HCT116 (cell line): ENCODE measurements around the gene ACOT6. TPM values are rescaled to one million over a fixed set of nuclear protein-coding genes. Genes with fewer than 3 reads are reported as not detected.

Source experiments
- ATAC-seq: fragments of 200-7000 bp; cut with Tn5 transposase; 2 replicates; pipeline ENCODE4 v1.9.1; 2020; ENCODE audit warnings: mild to moderate bottlenecking, moderate library complexity
- BruUV-seq: library from RNA; stranded (reverse); fragments of 400-500 nt; replicated peaks from 2 replicates; lab custom pipeline; 2021; lab: Mats Ljungman, UMichigan
- CTCF ChIA-PET: fragments of 300-600 bp; sonication (Branson Sonifier 250); formaldehyde crosslinking; loops from one replicate; lab custom pipeline; 2021; ENCODE audit warnings: antibody characterized with exemption; lab: Charles Lee
- POLR2A ChIA-PET: fragments of 300-600, 350-600 bp; sonication (Branson Sonifier 250); formaldehyde crosslinking; loops from one replicate; lab custom pipeline; 2021; ENCODE audit warnings: antibody characterized with exemption; lab: Charles Lee
- RAD21 ChIA-PET, 2 experiments: fragments of 300-600 bp; sonication (Branson Sonifier 250); formaldehyde crosslinking; loops; one replicate each; lab custom pipeline; 2023; ENCODE audit warnings: low total read pairs in 2 of 2; ENCODE audit not compliant: uncharacterized antibody in 2 of 2, unreplicated experiment in 2 of 2, low non-redundant PET in 1 of 2; lab: Charles Lee
- DNase-seq: peaks from one replicate; pipeline ENCODE4 v3.0.0-alpha.2; 2010; ENCODE audit warnings: low read depth, low spot score
- H2AFZ ChIP-seq: fragments of 200-600 bp; shearing (Covaris generic), sonication (generic); 2 replicates; pipeline ENCODE4 v1.6.1; 2017; ENCODE audit warnings: low read depth, mixed run types, mixed read lengths, antibody characterized with exemption, low read length; ENCODE audit not compliant: poor library complexity, severe bottlenecking
- H3K27ac ChIP-seq: 2 replicates; pipeline ENCODE4 v1.5.1; 2012; ENCODE audit warnings: low read depth, low read length
- H3K27me3 ChIP-seq: fragments of 200-600 bp; sonication (generic); 2 replicates; pipeline ENCODE4 v1.6.1; 2016; ENCODE audit warnings: mixed run types, low read length, mixed read lengths; ENCODE audit not compliant: insufficient read depth
- H3K36me3 ChIP-seq, 2 experiments: fragments of 200-500 bp in 1 of 2; fragments of 200-600 bp in 1 of 2; sonication (Bioruptor generic) in 1 of 2; sonication (generic) in 1 of 2; 2 replicates each; pipeline versions ENCODE4 v1.5.1 to v1.6.1; 2014 to 2016; ENCODE audit warnings: low read length in 2 of 2, inconsistent platforms in 1 of 2, mixed read lengths in 1 of 2, mixed run types in 1 of 2; ENCODE audit not compliant: insufficient read depth in 2 of 2, control insufficient read depth in 1 of 2
- H3K4me1 ChIP-seq, 2 experiments: fragments of 200-600 bp in 1 of 2; sonication (generic) in 1 of 2; 2 replicates each; pipeline versions ENCODE4 v1.5.1 to v1.6.1; 2012 to 2017; ENCODE audit warnings: low read length in 2 of 2, inconsistent platforms in 1 of 2, mild to moderate bottlenecking in 1 of 2, mixed read lengths in 1 of 2, mixed run types in 1 of 2, moderate library complexity in 1 of 2; ENCODE audit not compliant: insufficient read depth in 2 of 2, control insufficient read depth in 1 of 2
- H3K4me2 ChIP-seq: fragments of 200-600 bp; sonication (generic); 2 replicates; pipeline ENCODE4 v1.6.1; 2017; ENCODE audit warnings: mixed run types, low read length, mixed read lengths
- H3K4me3 ChIP-seq, 2 experiments: fragments of 200-600 bp in 1 of 2; sonication (generic) in 1 of 2; replicated peaks in 1 of 2; 2 replicates each; pipeline ENCODE4 v1.5.1; 2011 to 2016; ENCODE audit warnings: low read length in 2 of 2, control low read depth in 1 of 2, low read depth in 1 of 2, mild to moderate bottlenecking in 1 of 2, mixed read lengths in 1 of 2, mixed run types in 1 of 2
- H3K79me2 ChIP-seq: fragments of 200-600 bp; sonication (generic); 2 replicates; pipeline ENCODE4 v1.6.1; 2017; ENCODE audit warnings: mild to moderate bottlenecking, mixed run types, low read length, moderate library complexity, mixed read lengths; ENCODE audit not compliant: insufficient read depth
- H3K9ac ChIP-seq: fragments of 200-600 bp; sonication (generic); 2 replicates; pipeline ENCODE4 v1.6.1; 2016; ENCODE audit warnings: low read length, mixed read lengths
- H3K9me2 ChIP-seq: fragments of 200-600 bp; sonication (generic), shearing (Covaris generic); 2 replicates; pipeline ENCODE4 v1.6.1; 2017; ENCODE audit warnings: mixed run types, mild to moderate bottlenecking, moderate library complexity; ENCODE audit not compliant: insufficient read depth
- H3K9me3 ChIP-seq, 2 experiments: fragments of 200-500 bp in 1 of 2; fragments of 200-600 bp in 1 of 2; sonication (Bioruptor generic) in 1 of 2; sonication (generic) in 1 of 2; 2 replicates each; pipeline ENCODE4 v1.6.1; 2014 to 2017; ENCODE audit warnings: low read length in 2 of 2, mixed read lengths in 2 of 2, inconsistent platforms in 1 of 2, low read depth in 1 of 2, mild to moderate bottlenecking in 1 of 2, mixed run types in 1 of 2, moderate library complexity in 1 of 2; ENCODE audit not compliant: control insufficient read depth in 1 of 2, insufficient read depth in 1 of 2
- H4K20me1 ChIP-seq: fragments of 200-600 bp; sonication (generic), shearing (Covaris generic); 2 replicates; pipeline ENCODE4 v1.6.1; 2017; ENCODE audit warnings: mixed run types, mild to moderate bottlenecking, moderate library complexity; ENCODE audit not compliant: insufficient read depth
- ATF3 ChIP-seq: IDR thresholded peaks from 2 replicates; pipeline ENCODE4 v1.6.1; 2012
- CBX3 ChIP-seq: IDR thresholded peaks from 2 replicates; pipeline ENCODE4 v1.6.1; 2012; ENCODE audit warnings: low read depth
- CEBPB ChIP-seq: IDR thresholded peaks from 2 replicates; pipeline ENCODE4 v1.6.1; 2012; ENCODE audit warnings: low read depth
- ELF1 ChIP-seq: IDR thresholded peaks from 2 replicates; pipeline ENCODE4 v1.6.1; 2012; ENCODE audit warnings: low read depth, borderline replicate concordance
- EZH2 ChIP-seq: fragments of 200-600 bp; sonication (generic); IDR thresholded peaks from 2 replicates; pipeline ENCODE4 v1.6.1; 2017; ENCODE audit warnings: antibody characterized with exemption, mixed run types
- EZH2phosphoT487 ChIP-seq: fragments of 200-600 bp; IDR thresholded peaks from 2 replicates; pipeline ENCODE4 v1.6.1; 2018; ENCODE audit warnings: antibody characterized with exemption, borderline replicate concordance
- FOSL1 ChIP-seq: IDR thresholded peaks from 2 replicates; pipeline ENCODE4 v1.6.1; 2012; ENCODE audit warnings: low read depth
- JUND ChIP-seq: IDR thresholded peaks from 2 replicates; pipeline ENCODE4 v1.6.1; 2012
- MAX ChIP-seq: IDR thresholded peaks from 2 replicates; pipeline ENCODE4 v1.6.1; 2012
- POLR2AphosphoS5 ChIP-seq: IDR thresholded peaks from 2 replicates; pipeline ENCODE4 v1.6.1; 2011; ENCODE audit warnings: mild to moderate bottlenecking, low read depth, low read length, moderate library complexity
- RAD21 ChIP-seq: IDR thresholded peaks from 2 replicates; pipeline ENCODE4 v1.6.1; 2012; ENCODE audit warnings: low read depth, mild to moderate bottlenecking
- REST ChIP-seq: IDR thresholded peaks from 2 replicates; pipeline ENCODE4 v1.6.1; 2012; ENCODE audit warnings: low read depth
- SIN3A ChIP-seq: IDR thresholded peaks from 2 replicates; pipeline ENCODE4 v1.6.1; 2012; ENCODE audit warnings: low read depth
- SP1 ChIP-seq: IDR thresholded peaks from 2 replicates; pipeline ENCODE4 v1.6.1; 2012; ENCODE audit warnings: low read depth
- SRF ChIP-seq: IDR thresholded peaks from 2 replicates; pipeline ENCODE4 v1.6.1; 2012; ENCODE audit warnings: low read depth
- TCF7L2 ChIP-seq: IDR thresholded peaks from 2 replicates; pipeline ENCODE4 v1.7.0; 2011; ENCODE audit warnings: borderline replicate concordance, inconsistent platforms; ENCODE audit not compliant: insufficient read depth, insufficient read length; ENCODE audit errors: extremely low read depth
- YY1 ChIP-seq: IDR thresholded peaks from 2 replicates; pipeline ENCODE4 v1.6.1; 2011; ENCODE audit warnings: low read length, low read depth, moderate library complexity, mild to moderate bottlenecking; ENCODE audit not compliant: insufficient replicate concordance; ENCODE audit errors: extremely low read depth
- ZBTB33 ChIP-seq: IDR thresholded peaks from 2 replicates; pipeline ENCODE4 v1.6.1; 2011; ENCODE audit warnings: mild to moderate bottlenecking, low read length, moderate library complexity; ENCODE audit not compliant: insufficient replicate concordance; ENCODE audit errors: extremely low read depth
- ZFX ChIP-seq: fragments of 450-650 bp; IDR thresholded peaks from 2 replicates; pipeline ENCODE4 v1.6.1; 2017
- ZNF274 ChIP-seq: fragments of 200-500 bp; sonication (Bioruptor generic); IDR thresholded peaks from 2 replicates; pipeline ENCODE4 v1.6.1; 2014; ENCODE audit warnings: mild to moderate bottlenecking, low read depth, low read length, inconsistent platforms
- intact Hi-C: fragments of 100-400 bp; cut with micrococcal nuclease; formaldehyde crosslinking; loops from 2 replicates; pipeline ENCODE4 v1.10.0; 2022
- total RNA-seq: library from RNA; stranded (reverse); gene quantifications from one replicate; pipeline ENCODE4 v1.2.1, GENCODE V29; 2021; ENCODE audit not compliant: unreplicated experiment

ACOT6 gene
- total RNA-seq, 1 experiment from 2014 or later = not detected

GRCh38 chr14:73667854-73668253 lies 55.5 kb downstream of the ACOT6 start:
- CTCF ChIA-PET = no interaction called here
- Histone ChIP-seq H3K4me3 (no peak overlapping the region), H3K4me1 (peaks cover 2% of the 10 kb centered on the region in 2 experiments), H3K4me2 (no peak overlapping the region), H4K20me1 (no peaks in the 10 kb centered on the region), H2AFZ (no peak overlapping the region), H3K9ac (no peak overlapping the region), H3K27me3 (no peaks in the 10 kb centered on the region), H3K79me2 (no peaks in the 10 kb centered on the region), H3K27ac (no peak overlapping the region), H3K9me2 (no peaks in the 10 kb centered on the region), H3K9me3 (no peaks in the 10 kb centered on the region), H3K36me3 (no peaks in the 10 kb centered on the region)
- ATAC-seq (no peak), DNase-seq (no peak)
- BruUV-seq = no TSS peak
- POLR2A ChIA-PET = no interaction called here
- TF ChIP-seq ELF1 (no peak), SP1 (no peak), JUND (no peak), POLR2AphosphoS5 (no peak), ZBTB33 (no peak), ATF3 (no peak), EZH2phosphoT487 (no peak), SIN3A (no peak), EZH2 (no peak), CBX3 (no peak), RAD21 (no peak), TCF7L2 (no peak), REST (no peak), ZNF274 (no peak), ZFX (no peak), YY1 (no peak), SRF (no peak), MAX (no peak), CEBPB (no peak), FOSL1 (no peak)
- RAD21 ChIA-PET = no interaction called here
- intact Hi-C loops = no loop called here
